ENCODE measurements around the gene HCFC1R1. TPM values are rescaled to one million over a fixed set of nuclear protein-coding genes. Genes with fewer than 3 reads are reported as not detected.

HCFC1R1 gene
- total and polyA plus RNA-seq, 2 experiments from 2014 or later, result 50.8 to 109 TPM

DNA sequence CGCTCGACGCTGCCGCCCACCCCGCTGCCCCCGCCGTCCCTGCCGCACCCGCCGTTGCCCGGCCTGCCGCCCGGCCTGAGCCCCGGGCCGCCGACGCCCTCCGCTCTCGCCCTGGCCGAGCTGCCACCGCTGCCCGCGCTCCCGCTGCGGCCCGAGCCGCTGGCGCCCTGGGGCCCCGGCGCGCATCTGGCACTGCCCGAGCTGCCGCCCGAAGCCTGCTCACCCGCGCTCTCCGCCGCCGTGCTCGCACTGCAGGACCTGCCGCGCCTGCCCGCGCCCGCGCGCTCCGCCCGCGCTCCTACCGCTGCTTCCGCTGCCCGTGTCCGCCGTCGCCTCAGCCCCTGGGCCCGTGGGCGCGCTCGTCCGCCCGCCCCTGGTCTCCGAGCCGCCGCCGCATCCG, 19.4 kb downstream of the HCFC1R1 start:
- Histone ChIP-seq H3K36me3 (no peaks in the 10 kb centered on the region), H3K4me1 (ENCODE audit: low read depth) (peaks cover 41% of the 10 kb centered on the region), H3K4me3 (peak overlapping the region; percentile 65), H3K27ac (no peak overlapping the region), H3K27me3 (no peaks in the 10 kb centered on the region), H3K9me3 (ENCODE audit: low read depth) (no peaks in the 10 kb centered on the region)
- TF ChIP-seq, protein P1, sequence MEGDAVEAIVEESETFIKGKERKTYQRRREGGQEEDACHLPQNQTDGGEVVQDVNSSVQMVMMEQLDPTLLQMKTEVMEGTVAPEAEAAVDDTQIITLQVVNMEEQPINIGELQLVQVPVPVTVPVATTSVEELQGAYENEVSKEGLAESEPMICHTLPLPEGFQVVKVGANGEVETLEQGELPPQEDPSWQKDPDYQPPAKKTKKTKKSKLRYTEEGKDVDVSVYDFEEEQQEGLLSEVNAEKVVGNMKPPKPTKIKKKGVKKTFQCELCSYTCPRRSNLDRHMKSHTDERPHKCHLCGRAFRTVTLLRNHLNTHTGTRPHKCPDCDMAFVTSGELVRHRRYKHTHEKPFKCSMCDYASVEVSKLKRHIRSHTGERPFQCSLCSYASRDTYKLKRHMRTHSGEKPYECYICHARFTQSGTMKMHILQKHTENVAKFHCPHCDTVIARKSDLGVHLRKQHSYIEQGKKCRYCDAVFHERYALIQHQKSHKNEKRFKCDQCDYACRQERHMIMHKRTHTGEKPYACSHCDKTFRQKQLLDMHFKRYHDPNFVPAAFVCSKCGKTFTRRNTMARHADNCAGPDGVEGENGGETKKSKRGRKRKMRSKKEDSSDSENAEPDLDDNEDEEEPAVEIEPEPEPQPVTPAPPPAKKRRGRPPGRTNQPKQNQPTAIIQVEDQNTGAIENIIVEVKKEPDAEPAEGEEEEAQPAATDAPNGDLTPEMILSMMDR (IDR thresholded peaks at IDR 0.05; ENCODE audit: low read depth, low read length), result no peak
- DNase-seq (ENCODE audit: low read depth in 1 of 2, low spot score in 1 of 2), result peak in 1 of 2 donors; percentile 64

DNA sequence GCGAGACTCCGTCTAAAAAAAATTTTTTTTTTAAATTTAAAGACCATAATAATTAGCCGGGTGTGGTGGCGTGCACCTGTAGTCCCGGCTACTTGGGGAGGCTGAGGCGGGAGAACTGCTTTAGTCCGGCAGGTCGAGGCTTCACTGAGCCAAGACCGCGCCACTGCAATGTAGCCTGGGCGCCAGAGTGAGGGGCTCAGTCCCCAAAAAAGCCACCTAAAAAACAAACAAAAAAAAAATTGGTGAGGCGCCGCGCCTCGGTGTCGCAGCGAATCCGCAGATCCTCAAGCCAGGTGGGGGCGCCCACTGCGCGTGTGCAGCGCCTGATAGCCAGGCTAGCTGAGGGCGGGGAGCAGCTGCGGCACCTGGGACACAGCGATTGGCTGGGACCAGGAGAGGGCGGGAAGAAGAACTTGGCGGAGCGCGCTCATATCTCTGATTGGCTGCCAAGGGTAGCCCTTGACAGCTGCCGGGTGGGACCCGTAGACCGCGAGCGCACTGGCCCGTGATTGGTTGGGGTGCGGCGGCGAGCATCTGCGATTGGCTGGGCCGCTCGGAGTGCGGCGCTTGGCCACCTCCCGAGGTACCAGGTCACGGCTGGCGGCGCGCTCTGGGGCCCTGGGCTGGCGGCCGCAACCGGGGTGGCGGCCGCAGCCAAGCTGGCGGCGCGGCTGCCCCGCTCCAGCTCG, 20.0 kb downstream of the HCFC1R1 start:
- no peak overlapping the region for H3K4me3 ChIP-seq
- DNase-seq (ENCODE audit: low read depth in 1 of 2, low spot score in 1 of 2), result peak; percentile 99
- H3K27me3 ChIP-seq, result no peaks in the 10 kb centered on the region
- H3K9me3 ChIP-seq (ENCODE audit: low read depth), result no peaks in the 10 kb centered on the region
- H3K36me3 ChIP-seq, result no peaks in the 10 kb centered on the region
- H3K27ac ChIP-seq, result no peak overlapping the region
- TF ChIP-seq, protein P1 (IDR thresholded peaks at IDR 0.05; ENCODE audit: low read depth, low read length), result peak; percentile 42
- peaks cover 35% of the 10 kb centered on the region for H3K4me1 ChIP-seq (ENCODE audit: low read depth)

DNA sequence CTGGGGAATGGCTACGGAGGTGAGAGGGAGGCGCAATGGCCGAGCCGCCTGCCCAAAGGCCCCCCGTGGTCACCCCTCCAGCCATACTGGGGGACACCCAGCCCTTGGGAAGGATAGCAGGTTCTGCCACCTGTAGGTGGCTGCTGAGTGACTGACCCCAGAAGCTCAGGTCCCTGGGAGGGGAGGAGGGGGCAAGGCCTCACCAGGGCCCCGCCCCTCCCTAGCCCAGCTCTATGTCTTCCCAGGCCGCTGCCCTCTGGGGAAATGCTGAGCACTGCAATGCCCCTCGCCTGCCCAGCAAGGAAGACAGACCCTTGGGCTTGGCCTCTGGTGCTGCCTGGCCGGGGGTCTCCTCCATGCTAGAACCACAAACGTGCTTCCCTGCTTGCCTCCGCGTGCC, 22.4 kb downstream of the HCFC1R1 start:
- Histone ChIP-seq H3K27ac (no peak overlapping the region), H3K27me3 (no peaks in the 10 kb centered on the region), H3K36me3 (no peaks in the 10 kb centered on the region), H3K4me1 (ENCODE audit: low read depth) (peaks cover 12% of the 10 kb centered on the region), H3K4me3 (no peak overlapping the region), H3K9me3 (ENCODE audit: low read depth) (no peaks in the 10 kb centered on the region)
- TF ChIP-seq, protein P1 (IDR thresholded peaks at IDR 0.05; ENCODE audit: low read depth, low read length), result no peak
- DNase-seq (ENCODE audit: low read depth in 1 of 2, low spot score in 1 of 2), result no peak

DNA sequence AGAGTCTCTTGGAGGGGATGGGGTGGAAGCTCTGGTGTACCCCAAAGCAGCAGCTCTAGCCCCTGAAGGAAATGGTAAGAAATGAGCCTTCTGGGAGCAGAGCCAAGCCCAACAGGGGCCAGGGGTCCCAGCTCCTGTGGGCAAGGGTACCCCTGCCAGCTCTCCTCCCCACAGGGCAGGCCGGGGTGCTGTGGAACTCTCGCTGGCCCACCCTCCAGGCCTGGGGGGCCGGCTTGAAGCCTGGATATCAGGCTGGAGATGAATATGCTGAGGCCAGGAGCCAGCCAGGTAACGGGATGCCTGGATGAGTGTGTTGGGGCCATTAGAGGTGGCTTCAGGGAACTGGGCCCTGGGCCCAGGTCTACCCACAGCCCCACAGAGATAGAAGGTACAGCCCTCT, 23.2 kb downstream of the HCFC1R1 start:
- no peak for DNase-seq (ENCODE audit: low read depth in 1 of 2, low spot score in 1 of 2)
- no peaks in the 10 kb centered on the region for H3K9me3 ChIP-seq (ENCODE audit: low read depth)
- H3K4me1 ChIP-seq (ENCODE audit: low read depth), result peaks cover 4% of the 10 kb centered on the region
- H3K27ac ChIP-seq, result no peak overlapping the region
- no peaks in the 10 kb centered on the region for H3K27me3 ChIP-seq
- H3K36me3 ChIP-seq, result no peaks in the 10 kb centered on the region
- TF ChIP-seq, protein P1 (IDR thresholded peaks at IDR 0.05; ENCODE audit: low read depth, low read length), result no peak
- H3K4me3 ChIP-seq, result no peak overlapping the region

DNA sequence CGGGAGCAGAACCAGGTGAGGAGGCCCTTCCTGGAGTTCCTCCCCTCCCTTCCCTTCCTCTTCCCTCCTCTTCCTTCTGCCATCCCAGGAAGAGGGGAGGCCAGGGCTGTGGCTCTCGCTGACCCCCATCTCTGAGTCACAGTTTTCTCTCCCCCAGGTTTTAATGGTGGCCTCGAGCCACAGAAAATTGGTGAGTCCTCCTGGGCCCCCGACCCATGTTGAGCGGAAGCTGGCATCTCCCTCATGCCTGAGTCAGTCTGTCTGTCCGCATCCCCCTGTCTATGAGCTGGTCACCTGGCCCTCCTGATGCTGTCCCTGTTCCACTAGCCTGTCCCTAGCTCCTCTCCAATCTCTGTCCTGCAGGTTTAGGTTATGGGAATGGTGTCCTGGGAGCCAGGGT, 23.8 kb downstream of the HCFC1R1 start:
- Histone ChIP-seq H3K4me3 (no peak overlapping the region), H3K4me1 (ENCODE audit: low read depth) (peaks cover 2% of the 10 kb centered on the region), H3K27ac (no peak overlapping the region), H3K36me3 (no peaks in the 10 kb centered on the region), H3K27me3 (no peaks in the 10 kb centered on the region), H3K9me3 (ENCODE audit: low read depth) (no peaks in the 10 kb centered on the region)
- DNase-seq (ENCODE audit: low read depth in 1 of 2, low spot score in 1 of 2), result no peak
- TF ChIP-seq, protein P1 (IDR thresholded peaks at IDR 0.05; ENCODE audit: low read depth, low read length), result no peak
